A673 (cell line): Measurements from ENCODE around the gene PLA2G4F. TPM values are rescaled to one million over a fixed set of nuclear protein-coding genes. Genes with fewer than 3 reads are reported as not detected.

Experiments
- BruUV-seq: library from RNA; stranded (reverse); fragments of 400-500 nt; replicated peaks from 2 replicates; lab custom pipeline; 2021; lab: Mats Ljungman, UMichigan
- CTCF ChIA-PET: fragments of 300-600 bp; sonication (Branson Sonifier 250); formaldehyde crosslinking; loops from one replicate; lab custom pipeline; 2022; ENCODE audit warnings: antibody characterized with exemption; lab: Charles Lee
- POLR2A ChIA-PET: fragments of 300-600 bp; sonication (Branson Sonifier 250); formaldehyde crosslinking; loops from one replicate; lab custom pipeline; 2022; ENCODE audit warnings: antibody characterized with exemption; ENCODE audit not compliant: low non-redundant PET; lab: Charles Lee
- DNase-seq: peaks from one replicate; pipeline ENCODE4 v3.0.0-alpha.2; 2015; ENCODE audit warnings: low spot score
- H3K27ac ChIP-seq: fragments of 200-600 bp; sonication (generic); 2 replicates; pipeline ENCODE4 v1.5.1; 2016; ENCODE audit warnings: mixed run types, low read depth, mild to moderate bottlenecking, mixed read lengths, antibody characterized with exemption, low read length; ENCODE audit not compliant: poor library complexity, severe bottlenecking
- H3K27me3 ChIP-seq: fragments of 200-600 bp; sonication (generic); replicated peaks from 2 replicates; pipeline ENCODE4 v1.6.1; 2017; ENCODE audit warnings: mixed run types, low read depth, mild to moderate bottlenecking, mixed read lengths, antibody characterized with exemption, low read length; ENCODE audit not compliant: insufficient read depth, poor library complexity
- H3K36me3 ChIP-seq: fragments of 200-600 bp; sonication (generic); 2 replicates; pipeline ENCODE4 v1.6.1; 2016; ENCODE audit warnings: mixed run types, mild to moderate bottlenecking, mixed read lengths, antibody characterized with exemption, low read length; ENCODE audit not compliant: insufficient read depth, poor library complexity, severe bottlenecking
- H3K4me1 ChIP-seq: fragments of 200-600 bp; sonication (generic); 2 replicates; pipeline ENCODE4 v1.6.1; 2017; ENCODE audit warnings: mixed run types, mild to moderate bottlenecking, mixed read lengths, antibody characterized with exemption, low read length; ENCODE audit not compliant: insufficient read depth, poor library complexity, severe bottlenecking
- H3K4me3 ChIP-seq: fragments of 200-600 bp; sonication (generic); 2 replicates; pipeline ENCODE4 v1.5.1; 2016; ENCODE audit warnings: low read depth, mixed run types, mild to moderate bottlenecking, mixed read lengths, low read length; ENCODE audit not compliant: poor library complexity, severe bottlenecking
- H3K9me3 ChIP-seq: fragments of 200-600 bp; sonication (generic); 2 replicates; pipeline ENCODE4 v1.6.1; 2016; ENCODE audit warnings: mixed run types, low read depth, mild to moderate bottlenecking, mixed read lengths, antibody characterized with exemption, low read length; ENCODE audit not compliant: poor library complexity, severe bottlenecking
- EZH2 ChIP-seq: fragments of 200-600 bp; sonication (generic); IDR thresholded peaks from 2 replicates; pipeline ENCODE4 v1.6.1; 2017; ENCODE audit warnings: borderline replicate concordance, low read depth, mild to moderate bottlenecking, mixed read lengths, antibody characterized with exemption, low read length; ENCODE audit not compliant: poor library complexity, severe bottlenecking
- intact Hi-C: fragments of 100-400 bp; cut with micrococcal nuclease; formaldehyde crosslinking; loops from one replicate; pipeline ENCODE4 v1.10.0; 2022; ENCODE audit not compliant: unreplicated experiment
- total RNA-seq: library from RNA; stranded (reverse); gene quantifications from 2 replicates; pipeline ENCODE4 v1.2.3, GENCODE V29; 2021
- TF ChIP-seq, protein P1 (sequence below): fragments of 300-800, 200-600 bp; sonication (generic); conservative IDR thresholded peaks from 2 replicates; pipeline ENCODE4 v1.5.1; 2017; ENCODE audit warnings: low read depth, mild to moderate bottlenecking, antibody characterized with exemption, low read length, moderate library complexity, mixed read lengths

PLA2G4F gene
- total RNA-seq, 1 experiment from 2014 or later: not detected

DNA sequence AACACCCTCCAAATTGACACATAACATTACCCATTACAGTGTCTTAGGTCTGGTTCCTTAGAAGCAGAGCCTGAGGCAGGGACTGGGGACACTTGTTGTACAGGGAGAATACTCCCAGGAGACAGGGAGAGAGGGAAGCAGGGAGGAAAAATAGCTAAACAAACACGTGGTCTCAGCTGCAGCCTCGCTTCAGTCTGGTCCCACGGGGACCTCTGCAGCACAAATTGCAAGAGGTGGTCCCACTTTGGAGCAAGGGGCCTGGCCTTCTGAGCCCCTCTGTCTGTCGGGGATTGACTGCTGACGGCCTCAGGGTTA is 37.0 kb downstream of the PLA2G4F start:
- POLR2A ChIA-PET: no interaction called here

DNA sequence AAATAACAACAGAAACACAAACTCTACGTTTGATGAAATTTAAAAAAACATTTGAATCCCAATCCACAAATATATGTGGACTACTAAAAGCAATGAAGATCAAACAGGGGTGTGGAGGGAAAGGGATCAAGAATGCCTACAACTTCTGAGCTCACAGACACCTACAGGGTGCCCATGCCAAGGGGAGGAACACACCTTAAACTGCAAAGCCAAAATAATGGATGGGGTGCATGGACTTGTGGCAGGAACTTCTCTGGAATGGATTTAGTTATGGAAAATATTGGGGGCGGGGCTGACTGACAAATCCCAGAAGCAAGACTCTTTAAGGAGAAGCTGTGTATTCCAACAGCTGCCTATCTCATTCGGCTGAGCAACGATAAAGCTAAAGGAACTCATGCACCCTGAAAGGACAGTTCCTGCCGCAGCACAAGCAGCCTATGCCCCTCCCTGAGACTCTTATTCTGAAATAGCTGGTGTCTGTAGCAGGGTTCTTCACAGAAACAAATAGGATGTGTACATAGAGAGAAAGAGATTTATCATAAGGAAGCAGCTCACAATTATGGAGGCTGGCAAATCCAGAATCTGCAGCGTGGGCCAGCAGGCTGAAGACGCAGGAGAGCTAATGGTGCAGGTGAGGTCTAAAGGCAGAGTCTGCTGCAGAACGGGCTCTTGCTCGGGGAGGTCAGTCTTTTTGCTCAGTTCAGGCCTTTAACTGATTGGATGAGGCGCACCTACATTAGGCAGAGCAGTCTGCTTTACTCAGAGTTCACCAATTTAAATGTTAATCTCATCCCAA is 37.6 kb downstream of the PLA2G4F start:
- ChIA-PET CTCF (interaction anchor here (0.6 to 0.8 kb wide), 2 partner anchors 15 to 24 kb away, joined by 3 to 4 read pairs; no protein-coding TSS in a partner anchor), POLR2A (no interaction called here)
- intact Hi-C loops: no loop called here
- H3K36me3 ChIP-seq: no peaks in the 10 kb centered on the region
- no peak for DNase-seq
- no peaks in the 10 kb centered on the region for H3K27me3 ChIP-seq
- BruUV-seq: no TSS peak
- no peak overlapping the region for H3K4me3 ChIP-seq
- H3K9me3 ChIP-seq: no peaks in the 10 kb centered on the region
- no peak for TF ChIP-seq EZH2
- TF ChIP-seq, protein P1, sequence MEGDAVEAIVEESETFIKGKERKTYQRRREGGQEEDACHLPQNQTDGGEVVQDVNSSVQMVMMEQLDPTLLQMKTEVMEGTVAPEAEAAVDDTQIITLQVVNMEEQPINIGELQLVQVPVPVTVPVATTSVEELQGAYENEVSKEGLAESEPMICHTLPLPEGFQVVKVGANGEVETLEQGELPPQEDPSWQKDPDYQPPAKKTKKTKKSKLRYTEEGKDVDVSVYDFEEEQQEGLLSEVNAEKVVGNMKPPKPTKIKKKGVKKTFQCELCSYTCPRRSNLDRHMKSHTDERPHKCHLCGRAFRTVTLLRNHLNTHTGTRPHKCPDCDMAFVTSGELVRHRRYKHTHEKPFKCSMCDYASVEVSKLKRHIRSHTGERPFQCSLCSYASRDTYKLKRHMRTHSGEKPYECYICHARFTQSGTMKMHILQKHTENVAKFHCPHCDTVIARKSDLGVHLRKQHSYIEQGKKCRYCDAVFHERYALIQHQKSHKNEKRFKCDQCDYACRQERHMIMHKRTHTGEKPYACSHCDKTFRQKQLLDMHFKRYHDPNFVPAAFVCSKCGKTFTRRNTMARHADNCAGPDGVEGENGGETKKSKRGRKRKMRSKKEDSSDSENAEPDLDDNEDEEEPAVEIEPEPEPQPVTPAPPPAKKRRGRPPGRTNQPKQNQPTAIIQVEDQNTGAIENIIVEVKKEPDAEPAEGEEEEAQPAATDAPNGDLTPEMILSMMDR: no peak
- H3K4me1 ChIP-seq: no peaks in the 10 kb centered on the region
- H3K27ac ChIP-seq: no peak overlapping the region

More for the DNA sequence above, 37.0 kb downstream of the PLA2G4F start:
- no peak overlapping the region for H3K27ac ChIP-seq
- H3K4me1 ChIP-seq: no peaks in the 10 kb centered on the region
- H3K9me3 ChIP-seq: no peaks in the 10 kb centered on the region
- no peaks in the 10 kb centered on the region for H3K27me3 ChIP-seq
- intact Hi-C loops: no loop called here
- H3K4me3 ChIP-seq: no peak overlapping the region
- CTCF ChIA-PET: interaction anchor here (0.8 kb wide), 1 partner anchor 14 kb away, joined by 4 read pairs; no protein-coding TSS in a partner anchor
- H3K36me3 ChIP-seq: no peaks in the 10 kb centered on the region
- DNase-seq: no peak
- TF ChIP-seq, protein P1: no peak
- TF ChIP-seq EZH2: no peak
- no TSS peak for BruUV-seq

DNA sequence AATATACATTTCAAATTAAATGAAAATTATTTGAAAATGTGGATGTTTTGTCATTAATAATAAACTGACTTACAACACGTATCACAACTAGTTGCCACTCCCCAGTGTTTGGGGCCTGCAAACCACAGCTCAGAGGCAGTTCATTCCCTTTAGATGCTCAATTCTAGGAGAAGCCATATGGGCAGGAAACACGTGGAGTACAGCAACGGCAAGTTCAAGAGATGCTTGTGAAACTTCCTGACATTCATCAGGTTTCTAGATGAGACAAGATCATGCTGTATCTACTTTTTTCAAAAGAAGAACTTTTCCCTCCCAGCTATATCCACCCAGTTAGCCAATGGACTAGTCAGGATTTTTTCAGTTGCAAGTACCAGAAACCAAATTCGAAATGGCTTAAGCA is 44.5 kb downstream of the PLA2G4F start:
- ChIA-PET POLR2A (no interaction called here), CTCF (no interaction called here)
- BruUV-seq: no TSS peak
- no peak for TF ChIP-seq EZH2
- TF ChIP-seq, protein P1: no peak
- intact Hi-C loops: no loop called here
- H3K27ac ChIP-seq: no peak overlapping the region
- no peak overlapping the region for H3K4me3 ChIP-seq
- H3K27me3 ChIP-seq: no peaks in the 10 kb centered on the region
- no peaks in the 10 kb centered on the region for H3K36me3 ChIP-seq
- H3K9me3 ChIP-seq: no peaks in the 10 kb centered on the region
- peaks cover 6% of the 10 kb centered on the region for H3K4me1 ChIP-seq
- DNase-seq: no peak
